Mucosa of rectum (tissue), 2 donors: ENCODE measurements around the gene CLECL1.
"Not testable (repeated sequence)": the region's sequence is repeated elsewhere in the genome, so short reads cannot be mapped to it uniquely, and the experiment has no call there.

Source experiments
- H3K27ac ChIP-seq, 2 donors: one replicate each; pipeline ENCODE4 v1.7.0; 2013; ENCODE audit warnings: inconsistent platforms in 2 of 2, low read depth in 2 of 2, low read length in 2 of 2
- H3K27me3 ChIP-seq, 2 donors: one replicate each; pipeline ENCODE4 v1.7.0; 2013; ENCODE audit warnings: low read length in 2 of 2; ENCODE audit not compliant: control insufficient read depth in 2 of 2, insufficient read depth in 2 of 2
- H3K36me3 ChIP-seq, 2 donors: one replicate each; pipeline ENCODE4 v1.7.0; 2013; ENCODE audit warnings: low read length in 2 of 2; ENCODE audit not compliant: control insufficient read depth in 2 of 2, insufficient read depth in 2 of 2
- H3K4me1 ChIP-seq, 2 donors: one replicate each; pipeline ENCODE4 v1.7.0; 2013; ENCODE audit warnings: low read length in 2 of 2, mild to moderate bottlenecking in 1 of 2; ENCODE audit not compliant: control insufficient read depth in 2 of 2, insufficient read depth in 2 of 2
- H3K4me3 ChIP-seq, 2 donors: one replicate each; pipeline ENCODE4 v1.7.0; 2013; ENCODE audit warnings: low read length in 2 of 2
- H3K9ac ChIP-seq, 2 donors: one replicate each; pipeline ENCODE4 v1.7.0; 2013; ENCODE audit warnings: low read length in 2 of 2, low read depth in 1 of 2, mild to moderate bottlenecking in 1 of 2
- H3K9me3 ChIP-seq, 2 donors: one replicate each; pipeline ENCODE4 v1.7.0; 2013; ENCODE audit warnings: low read length in 2 of 2; ENCODE audit not compliant: control insufficient read depth in 2 of 2
- donor health status: healthy.
- donor health status: Normal muscosa, but diverticular disease.

CLECL1 gene

DNA sequence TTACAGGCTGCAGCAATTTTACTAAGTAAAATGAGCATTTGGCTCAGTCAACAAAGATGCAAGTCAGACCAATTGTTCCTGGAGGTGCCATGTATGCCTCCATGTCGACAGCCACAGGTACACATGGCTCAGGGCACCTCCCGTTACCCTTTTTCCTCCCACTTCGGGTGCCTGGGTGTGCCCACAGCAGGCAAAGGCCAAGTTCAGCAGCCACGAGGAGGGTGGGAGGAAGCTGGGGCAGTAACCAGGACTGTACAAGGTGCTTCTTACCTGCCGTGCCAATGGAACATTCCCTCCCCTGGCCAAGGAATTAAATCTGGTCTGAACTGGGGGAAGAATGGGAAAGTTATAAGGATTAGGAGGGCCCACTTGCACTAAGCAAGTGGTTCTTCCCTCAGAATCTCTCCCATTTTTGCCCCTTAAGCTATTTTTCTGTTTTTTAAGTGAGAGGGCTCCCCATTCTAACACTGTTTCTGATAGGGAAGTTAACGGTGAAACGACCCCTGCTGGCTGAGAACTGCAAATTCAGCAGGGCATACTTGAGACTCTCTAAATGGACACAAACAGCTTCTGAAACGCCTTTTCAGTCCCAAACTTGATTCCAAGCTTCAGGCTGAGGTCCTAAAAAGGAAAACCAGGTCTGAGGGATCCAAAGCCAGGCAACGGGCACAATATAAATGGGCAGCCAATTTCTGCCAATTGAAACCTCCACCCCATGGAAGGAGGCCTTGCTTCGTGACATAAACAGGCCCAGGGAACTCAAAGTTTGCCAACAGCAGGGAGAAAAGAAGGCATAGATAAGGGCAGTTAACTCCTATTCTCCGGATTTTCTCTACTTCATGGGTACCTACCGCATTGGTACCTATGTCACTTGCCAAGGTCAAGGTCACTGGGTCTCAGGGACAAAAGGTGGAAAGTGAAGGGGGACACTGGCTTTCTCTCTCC, 24.8 kb downstream of the CLECL1 start:
- peak overlapping the region in 1 of 2 donors; percentile 11 for H3K9ac ChIP-seq
- H3K4me3 ChIP-seq: no peak overlapping the region
- H3K4me1 ChIP-seq: peaks cover 4 to 5% of the 10 kb centered on the region in 2 donors
- H3K27ac ChIP-seq: peak overlapping the region in 1 of 2 donors; percentile 66
- no peaks in the 10 kb centered on the region for H3K36me3 ChIP-seq
- H3K27me3 ChIP-seq: no peaks in the 10 kb centered on the region
- no peaks in the 10 kb centered on the region for H3K9me3 ChIP-seq

DNA sequence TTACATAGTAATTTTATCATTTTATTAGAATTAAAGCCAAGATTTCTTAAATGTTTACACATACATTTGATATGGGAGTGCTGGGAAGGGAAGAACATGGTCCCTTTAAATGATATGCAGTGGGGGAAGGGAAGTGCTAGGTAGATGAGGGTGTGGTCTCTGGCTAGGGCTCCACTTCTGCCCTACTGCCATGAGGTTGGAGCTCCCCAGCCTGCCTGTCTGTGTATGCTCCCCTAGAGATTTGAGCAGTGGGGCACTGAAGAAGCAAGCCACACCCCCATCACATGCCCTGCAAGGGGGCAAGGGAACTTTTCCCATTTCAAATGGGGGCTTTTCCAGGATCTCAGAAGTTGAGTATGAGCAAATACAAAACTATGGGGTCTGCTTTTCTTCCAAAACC, 25.5 kb downstream of the CLECL1 start:
- Histone ChIP-seq H3K36me3 (no peaks in the 10 kb centered on the region), H3K27me3 (no peaks in the 10 kb centered on the region), H3K4me1 (peaks cover 4 to 5% of the 10 kb centered on the region in 2 donors), H3K27ac (no peak overlapping the region), H3K9me3 (no peaks in the 10 kb centered on the region), H3K4me3 (no peak overlapping the region), H3K9ac (no peak overlapping the region)

DNA sequence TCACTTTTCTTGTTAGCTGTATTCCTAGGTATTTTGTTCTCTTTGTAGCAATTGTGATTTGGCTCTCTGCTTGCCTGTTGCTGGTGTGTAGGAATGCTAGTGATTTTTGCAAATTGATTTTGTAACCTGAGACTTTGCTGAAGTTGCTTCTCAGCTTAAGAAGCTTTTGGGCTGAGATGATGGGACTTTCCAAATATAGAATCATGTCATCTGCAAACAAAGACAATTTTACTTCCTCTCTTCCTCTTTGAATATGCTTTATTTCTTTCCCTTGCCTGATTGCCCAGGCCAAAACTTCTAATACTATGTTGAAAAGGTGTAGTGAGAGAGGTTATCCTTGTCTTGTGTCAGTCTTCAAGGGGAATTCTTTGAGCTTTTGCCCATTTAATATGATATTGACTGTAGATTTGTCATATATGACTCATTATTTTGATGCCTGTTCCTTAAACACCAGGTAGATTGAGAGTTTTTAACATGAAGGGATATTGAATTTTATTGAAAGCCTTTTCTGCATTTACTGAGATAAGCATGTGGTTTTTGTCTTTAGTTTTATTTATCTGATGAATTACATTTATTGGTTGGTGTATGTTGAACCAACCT, 26.7 kb downstream of the CLECL1 start:
- no peak overlapping the region for H3K4me3 ChIP-seq
- H3K9ac ChIP-seq: no peak overlapping the region
- H3K9me3 ChIP-seq: no peaks in the 10 kb centered on the region
- no peaks in the 10 kb centered on the region for H3K27me3 ChIP-seq
- H3K4me1 ChIP-seq: peaks cover 2 to 4% of the 10 kb centered on the region in 2 donors
- no peaks in the 10 kb centered on the region for H3K36me3 ChIP-seq
- no peak overlapping the region for H3K27ac ChIP-seq

DNA sequence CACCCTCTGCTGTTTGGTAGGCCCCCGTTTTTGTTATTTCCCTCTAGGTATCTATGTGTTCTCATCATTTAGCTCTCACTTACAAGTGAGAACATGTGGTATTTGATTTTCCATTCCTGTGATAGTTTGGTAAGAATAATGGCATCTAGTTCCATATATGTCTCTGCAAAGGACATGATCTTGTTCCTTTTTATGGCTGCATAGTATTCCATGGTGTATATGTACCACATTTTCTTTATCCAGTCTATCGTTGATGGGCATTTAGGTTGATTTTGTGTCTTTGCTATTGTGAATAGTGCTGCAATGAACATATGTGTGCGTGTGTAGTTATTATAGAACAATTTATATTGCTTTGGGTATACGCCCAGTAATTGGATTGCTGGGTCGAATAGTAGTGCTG, 28.3 kb downstream of the CLECL1 start:
- not testable (repeated sequence) for H3K9me3 ChIP-seq, H3K36me3 ChIP-seq, H3K27me3 ChIP-seq, H3K4me3 ChIP-seq, H3K4me1 ChIP-seq, H3K27ac ChIP-seq, H3K9ac ChIP-seq

DNA sequence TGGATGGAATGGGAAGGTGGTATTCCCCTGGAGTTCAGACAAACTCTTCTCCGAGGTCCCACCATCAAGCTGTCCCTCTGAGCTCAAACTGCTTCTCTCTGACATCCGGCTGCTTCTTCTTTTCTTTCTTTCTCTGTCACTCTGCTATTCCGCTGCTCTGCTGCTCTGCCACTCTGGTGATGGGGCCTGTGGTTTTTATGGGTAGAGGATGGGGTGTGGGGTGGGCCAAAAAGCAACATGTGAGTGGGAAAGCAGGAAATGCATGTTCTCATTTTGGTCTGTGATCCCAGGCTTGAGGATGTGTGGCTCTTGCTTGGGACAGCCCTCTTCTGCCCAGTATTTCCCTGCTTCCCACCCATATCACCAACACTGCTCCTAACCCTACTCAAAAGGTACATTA, 30.6 kb downstream of the CLECL1 start:
- Histone ChIP-seq H3K9me3 (no peaks in the 10 kb centered on the region), H3K4me1 (no peaks in the 10 kb centered on the region), H3K27me3 (no peaks in the 10 kb centered on the region), H3K36me3 (no peaks in the 10 kb centered on the region), H3K27ac (no peak overlapping the region), H3K4me3 (no peak overlapping the region), H3K9ac (no peak overlapping the region)

DNA sequence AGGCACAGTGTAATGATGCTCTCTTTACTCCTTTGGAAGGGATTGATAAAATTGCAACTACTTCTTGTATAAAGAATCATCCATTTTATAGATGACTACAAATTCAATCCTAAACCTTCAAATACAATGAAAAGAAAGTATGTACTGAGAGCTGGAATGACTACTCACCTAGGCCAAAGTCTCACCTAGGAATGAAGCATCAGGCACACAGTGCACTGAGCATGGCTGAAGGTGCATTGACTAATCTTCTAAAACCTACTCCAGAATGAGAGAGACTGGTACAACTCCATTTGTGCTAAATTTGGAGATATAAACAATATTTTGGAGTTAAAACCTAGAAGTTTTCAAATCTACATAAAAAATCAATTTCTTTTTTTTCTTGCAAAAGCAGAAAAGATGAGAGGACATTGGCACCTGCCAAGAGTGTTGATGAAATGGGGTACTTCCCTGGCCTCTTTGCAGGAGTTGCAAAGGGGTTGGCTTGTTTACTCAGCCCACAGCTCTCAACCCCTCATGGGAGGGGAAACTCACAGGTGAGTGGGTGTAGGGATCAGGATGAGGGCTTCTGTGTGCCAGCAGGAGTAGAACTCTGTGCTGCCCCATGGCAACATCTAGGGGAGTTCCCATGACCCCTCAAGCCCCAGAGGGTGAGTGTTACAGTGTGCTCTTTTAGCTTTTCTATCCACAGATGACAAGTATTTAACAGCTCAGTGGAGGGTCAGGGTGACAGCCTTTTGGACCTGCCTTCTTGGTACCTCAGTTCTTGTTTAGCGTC, 31.3 kb downstream of the CLECL1 start:
- no peaks in the 10 kb centered on the region for H3K36me3 ChIP-seq
- no peaks in the 10 kb centered on the region for H3K9me3 ChIP-seq
- H3K4me1 ChIP-seq: no peaks in the 10 kb centered on the region
- no peak overlapping the region for H3K4me3 ChIP-seq
- no peak overlapping the region for H3K27ac ChIP-seq
- H3K27me3 ChIP-seq: no peaks in the 10 kb centered on the region
- no peak overlapping the region for H3K9ac ChIP-seq

DNA sequence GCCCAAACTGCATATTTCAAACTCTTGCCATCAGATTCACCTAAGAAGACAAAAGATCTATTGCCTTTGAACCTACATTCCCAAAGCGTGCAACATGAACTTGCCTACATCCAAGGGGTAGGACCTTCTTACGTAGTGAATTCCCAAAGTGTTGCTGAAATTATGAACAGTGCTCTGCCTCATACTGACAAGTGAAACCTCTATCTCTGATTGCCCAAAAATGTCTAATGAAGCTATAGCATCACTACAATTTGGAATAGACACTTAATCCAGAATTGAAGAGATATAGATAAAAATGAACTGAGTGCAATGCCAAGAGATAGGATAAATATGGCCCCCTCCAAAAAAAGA, 32.3 kb downstream of the CLECL1 start:
- Histone ChIP-seq H3K27ac (no peak overlapping the region), H3K4me1 (no peaks in the 10 kb centered on the region), H3K36me3 (peaks cover 0 to under 1% of the 10 kb centered on the region in 2 donors), H3K9me3 (no peaks in the 10 kb centered on the region), H3K9ac (no peak overlapping the region), H3K4me3 (no peak overlapping the region), H3K27me3 (no peaks in the 10 kb centered on the region)

DNA sequence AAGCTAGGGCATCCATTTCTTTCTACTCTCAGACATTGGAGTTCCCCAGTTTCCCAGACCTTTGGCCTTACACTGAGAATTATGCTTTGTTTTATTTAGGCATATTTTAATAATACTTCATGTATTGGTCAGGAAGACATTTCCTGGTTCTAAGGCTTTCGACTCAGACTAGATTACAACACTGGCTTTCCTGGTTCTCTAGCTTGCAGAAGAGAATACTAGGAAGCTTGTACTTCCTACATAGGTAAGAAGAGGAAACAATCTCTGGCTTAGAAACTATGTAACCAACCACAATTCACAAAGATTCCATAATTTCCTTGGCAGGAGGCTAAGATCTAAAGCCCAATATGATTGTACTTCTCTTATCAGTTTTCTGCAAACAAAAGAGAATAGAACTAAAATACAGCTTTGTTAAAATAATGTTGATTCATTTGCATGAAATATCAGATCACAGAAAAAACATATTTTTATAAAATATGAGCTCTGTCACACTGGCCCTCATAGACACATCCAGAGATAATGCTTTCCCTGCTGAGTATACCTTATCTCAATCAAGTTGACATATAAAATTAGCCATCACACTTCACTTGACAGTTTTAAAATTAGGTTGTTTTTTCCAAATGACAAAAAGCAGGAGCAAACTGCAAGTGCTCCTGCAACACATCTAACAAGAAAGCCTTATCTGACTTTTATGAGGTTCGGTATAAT, 32.8 kb downstream of the CLECL1 start:
- no peaks in the 10 kb centered on the region for H3K4me1 ChIP-seq

DNA sequence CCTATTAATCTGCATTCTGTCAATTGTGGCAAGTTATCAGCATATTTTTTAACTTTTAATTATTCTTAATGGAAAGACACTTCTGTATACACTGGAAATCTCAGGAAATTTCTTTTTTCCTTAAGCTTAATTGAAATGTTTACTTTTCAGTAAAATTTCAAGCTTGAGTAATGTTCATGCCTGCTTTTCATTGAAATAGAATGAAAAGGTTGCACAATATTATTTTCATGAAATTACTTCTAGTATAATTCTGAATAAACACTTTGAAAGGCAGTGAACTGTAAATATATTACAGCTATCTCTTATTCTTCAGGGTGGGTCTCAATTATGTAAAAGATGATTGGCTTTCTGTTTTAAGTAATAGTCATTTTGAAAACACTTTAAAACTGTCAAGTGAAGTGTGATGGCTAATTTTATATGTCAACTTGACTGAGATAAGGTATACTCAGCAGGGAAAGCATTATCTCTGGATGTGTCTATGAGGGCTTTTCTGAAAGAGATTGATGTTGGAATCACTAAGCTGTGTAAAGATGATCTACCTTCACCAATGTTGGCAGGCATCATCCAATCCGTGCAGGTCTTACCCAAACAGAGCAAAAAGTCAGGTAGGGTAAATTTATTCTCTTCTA, 33.5 kb downstream of the CLECL1 start:
- no peak overlapping the region for H3K4me3 ChIP-seq
- H3K27me3 ChIP-seq: no peaks in the 10 kb centered on the region
- H3K9ac ChIP-seq: no peak overlapping the region
- peaks cover 0 to 7% of the 10 kb centered on the region in 2 donors for H3K36me3 ChIP-seq
- no peaks in the 10 kb centered on the region for H3K9me3 ChIP-seq
- H3K27ac ChIP-seq: no peak overlapping the region
- no peaks in the 10 kb centered on the region for H3K4me1 ChIP-seq

More for the DNA sequence above, 32.8 kb downstream of the CLECL1 start:
- no peak overlapping the region for H3K27ac ChIP-seq
- H3K27me3 ChIP-seq: no peaks in the 10 kb centered on the region
- H3K4me3 ChIP-seq: no peak overlapping the region
- H3K9ac ChIP-seq: no peak overlapping the region
- H3K9me3 ChIP-seq: no peaks in the 10 kb centered on the region
- H3K36me3 ChIP-seq: peaks cover 0 to 6% of the 10 kb centered on the region in 2 donors
